Retinal pigment epithelial cell (primary cell): ENCODE measurements around the gene C4orf46.

Experiments
- DNase-seq: peaks from one replicate; pipeline ENCODE4 v3.0.0-alpha.2; 2010; ENCODE audit warnings: low read depth
- H3K4me3 ChIP-seq: 2 replicates; pipeline ENCODE4 v1.5.1; 2011; ENCODE audit warnings: mild to moderate bottlenecking, low read length, control low read depth, moderate library complexity
- TF ChIP-seq, protein P1 (sequence below): conservative IDR thresholded peaks from 2 replicates; pipeline ENCODE4 v1.5.1; 2011; ENCODE audit warnings: low read depth, low read length, control low read depth, inconsistent platforms

The C4orf46 gene

DNA sequence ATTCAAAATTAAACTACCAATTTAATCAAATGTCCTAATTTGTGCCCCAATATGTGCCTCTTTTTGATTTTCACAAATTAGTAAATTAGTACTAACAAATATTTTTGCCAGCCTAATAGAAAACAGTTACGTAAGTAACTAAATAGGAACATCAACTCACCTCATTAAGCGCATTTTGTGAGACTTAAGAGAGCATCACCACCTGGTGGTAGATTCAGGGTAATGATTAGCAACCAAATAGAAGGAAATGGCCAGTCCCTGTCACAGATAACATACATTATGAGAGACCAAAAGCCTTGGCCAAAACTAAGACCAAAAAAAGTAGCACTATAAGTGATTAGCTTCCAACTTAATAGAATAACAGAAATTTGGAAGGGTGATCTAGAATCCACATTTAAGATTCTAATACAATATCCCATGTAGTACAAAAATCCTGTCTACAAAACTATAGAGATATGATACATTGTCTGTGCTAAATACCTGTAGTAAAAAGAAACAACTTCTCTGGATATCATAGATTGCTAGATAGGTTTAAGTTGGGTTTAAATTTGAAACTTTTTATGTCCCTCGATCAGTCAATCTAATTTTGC is 46.7 kb downstream of the C4orf46 start:
- no peak overlapping the region for H3K4me3 ChIP-seq
- DNase-seq, result peak; percentile 28
- TF ChIP-seq, protein P1, sequence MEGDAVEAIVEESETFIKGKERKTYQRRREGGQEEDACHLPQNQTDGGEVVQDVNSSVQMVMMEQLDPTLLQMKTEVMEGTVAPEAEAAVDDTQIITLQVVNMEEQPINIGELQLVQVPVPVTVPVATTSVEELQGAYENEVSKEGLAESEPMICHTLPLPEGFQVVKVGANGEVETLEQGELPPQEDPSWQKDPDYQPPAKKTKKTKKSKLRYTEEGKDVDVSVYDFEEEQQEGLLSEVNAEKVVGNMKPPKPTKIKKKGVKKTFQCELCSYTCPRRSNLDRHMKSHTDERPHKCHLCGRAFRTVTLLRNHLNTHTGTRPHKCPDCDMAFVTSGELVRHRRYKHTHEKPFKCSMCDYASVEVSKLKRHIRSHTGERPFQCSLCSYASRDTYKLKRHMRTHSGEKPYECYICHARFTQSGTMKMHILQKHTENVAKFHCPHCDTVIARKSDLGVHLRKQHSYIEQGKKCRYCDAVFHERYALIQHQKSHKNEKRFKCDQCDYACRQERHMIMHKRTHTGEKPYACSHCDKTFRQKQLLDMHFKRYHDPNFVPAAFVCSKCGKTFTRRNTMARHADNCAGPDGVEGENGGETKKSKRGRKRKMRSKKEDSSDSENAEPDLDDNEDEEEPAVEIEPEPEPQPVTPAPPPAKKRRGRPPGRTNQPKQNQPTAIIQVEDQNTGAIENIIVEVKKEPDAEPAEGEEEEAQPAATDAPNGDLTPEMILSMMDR, result peak; percentile 75

DNA sequence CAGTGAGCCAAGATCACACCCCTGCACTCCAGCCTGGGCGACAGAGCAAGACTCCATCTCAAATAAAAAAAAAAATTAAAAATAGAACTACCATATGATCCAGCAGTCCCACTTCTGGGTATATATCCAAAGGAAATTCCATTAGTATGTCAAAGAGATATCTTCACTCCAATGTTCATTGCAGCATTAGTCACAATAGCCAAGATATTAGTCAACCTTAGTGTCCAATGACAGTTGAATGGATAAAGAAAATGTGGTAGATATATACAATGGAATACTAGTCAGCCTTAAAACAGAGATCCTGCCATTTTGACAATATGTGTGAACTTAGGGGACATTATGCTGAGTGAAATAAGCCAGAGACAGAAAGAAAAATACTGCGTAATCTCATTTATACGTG is 49.4 kb downstream of the C4orf46 start:
- no peak overlapping the region for H3K4me3 ChIP-seq
- DNase-seq, result no peak
- TF ChIP-seq, protein P1, result no peak

DNA sequence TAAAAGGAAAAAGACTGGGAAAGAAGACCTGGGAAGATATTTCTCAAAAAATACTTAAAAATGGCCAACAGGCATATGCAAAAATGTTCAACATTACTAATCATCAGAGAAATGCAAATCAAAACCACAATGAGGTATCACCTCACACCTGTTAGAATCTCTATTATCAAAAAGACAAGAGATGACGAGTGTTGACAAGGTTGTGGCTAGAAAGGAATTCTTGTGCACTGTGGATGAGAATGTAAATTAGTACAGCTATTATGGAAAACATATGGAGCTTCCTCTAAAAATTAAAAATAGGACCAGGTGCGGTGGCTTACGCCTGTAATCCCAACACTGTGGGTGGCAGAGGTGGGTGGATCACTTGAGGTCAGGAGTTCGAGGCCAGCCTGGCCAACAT is 50.0 kb downstream of the C4orf46 start:
- H3K4me3 ChIP-seq, result no peak overlapping the region
- TF ChIP-seq, protein P1, result no peak
- no peak for DNase-seq

DNA sequence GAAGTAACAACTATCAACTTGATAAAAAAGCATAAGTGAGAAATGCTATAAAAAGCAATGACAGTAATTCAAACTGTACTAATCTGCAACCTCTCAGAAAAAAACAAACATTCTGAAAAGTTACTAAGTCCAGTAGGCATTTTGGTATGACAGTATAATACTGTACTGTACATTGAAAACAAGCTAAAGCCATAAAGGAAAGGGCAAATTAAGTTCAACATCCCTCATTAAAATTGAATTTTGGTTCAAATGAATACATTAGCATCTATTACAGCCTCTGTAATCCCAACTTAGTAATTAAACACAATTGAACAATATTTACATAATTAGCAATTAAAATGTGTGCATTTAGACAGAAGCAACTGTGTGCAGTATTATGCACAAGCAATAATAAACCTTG is 53.7 kb downstream of the C4orf46 start:
- no peak for DNase-seq
- H3K4me3 ChIP-seq, result no peak overlapping the region
- TF ChIP-seq, protein P1, result no peak
